ENCODE measurements around the gene SMTNL2.
"Not testable (repeated sequence)": the region's sequence is repeated elsewhere in the genome, so short reads cannot be mapped to it uniquely, and the experiment has no call there.

The SMTNL2 gene

GRCh38 chr17:4605826-4606225 is 21.5 kb downstream of the SMTNL2 start:
- DNase-seq = no peak

- no peak for DNase-seq
These were observed 23.0 kb downstream of the SMTNL2 start for GRCh38 chr17:4607261-4607741.

- DNase-seq = peak; percentile 37
These were observed 23.5 kb downstream of the SMTNL2 start for GRCh38 chr17:4607773-4608187.

GRCh38 chr17:4609761-4610160 is 25.4 kb downstream of the SMTNL2 start:
- DNase-seq = no peak

- DNase-seq = no peak
These were observed 25.8 kb downstream of the SMTNL2 start for GRCh38 chr17:4610162-4610561.

- DNase-seq = no peak
These were observed 26.3 kb downstream of the SMTNL2 start for GRCh38 chr17:4610656-4611055.

GRCh38 chr17:4616476-4616875 is 32.1 kb downstream of the SMTNL2 start:
- DNase-seq = no peak

GRCh38 chr17:4617090-4617489 is 32.8 kb downstream of the SMTNL2 start:
- no peak for DNase-seq

GRCh38 chr17:4617590-4618351 is 33.4 kb downstream of the SMTNL2 start:
- DNase-seq = no peak

- no peak for DNase-seq
These were observed 36.3 kb downstream of the SMTNL2 start for GRCh38 chr17:4620531-4621101.

- DNase-seq = no peak
These were observed 38.0 kb downstream of the SMTNL2 start for GRCh38 chr17:4622375-4622774.

GRCh38 chr17:4623249-4623648 is 38.9 kb downstream of the SMTNL2 start:
- no peak for DNase-seq

GRCh38 chr17:4624451-4624911 is 40.2 kb downstream of the SMTNL2 start:
- not testable (repeated sequence) for DNase-seq

GRCh38 chr17:4625181-4625617 is 40.9 kb downstream of the SMTNL2 start:
- DNase-seq = no peak

GRCh38 chr17:4626734-4627256 is 42.5 kb downstream of the SMTNL2 start:
- no peak for DNase-seq

- no peak for DNase-seq
These were observed 47.1 kb downstream of the SMTNL2 start for GRCh38 chr17:4631431-4631830.

GRCh38 chr17:4631836-4632580 is 47.7 kb downstream of the SMTNL2 start:
- DNase-seq = peak; percentile 26

GRCh38 chr17:4632581-4632920 is 48.2 kb downstream of the SMTNL2 start:
- DNase-seq = no peak

- DNase-seq = no peak
These were observed 49.3 kb downstream of the SMTNL2 start for GRCh38 chr17:4633643-4634042.

GRCh38 chr17:4634976-4635375 is 50.6 kb downstream of the SMTNL2 start:
- no peak for DNase-seq

- DNase-seq = no peak
These were observed 51.6 kb downstream of the SMTNL2 start for GRCh38 chr17:4635823-4636375.

- no peak for DNase-seq
These were observed 52.3 kb downstream of the SMTNL2 start for GRCh38 chr17:4636474-4637100.

- not testable (repeated sequence) for DNase-seq
These were observed 54.4 kb downstream of the SMTNL2 start for GRCh38 chr17:4638766-4639165.
